Measurements from ENCODE around the gene STX8. TPM values are rescaled to one million over a fixed set of nuclear protein-coding genes. Genes with fewer than 3 reads are reported as not detected.

The STX8 gene
- total and polyA plus RNA-seq, 4 donors: 14.7 to 39.5 (median 28.7) TPM

DNA sequence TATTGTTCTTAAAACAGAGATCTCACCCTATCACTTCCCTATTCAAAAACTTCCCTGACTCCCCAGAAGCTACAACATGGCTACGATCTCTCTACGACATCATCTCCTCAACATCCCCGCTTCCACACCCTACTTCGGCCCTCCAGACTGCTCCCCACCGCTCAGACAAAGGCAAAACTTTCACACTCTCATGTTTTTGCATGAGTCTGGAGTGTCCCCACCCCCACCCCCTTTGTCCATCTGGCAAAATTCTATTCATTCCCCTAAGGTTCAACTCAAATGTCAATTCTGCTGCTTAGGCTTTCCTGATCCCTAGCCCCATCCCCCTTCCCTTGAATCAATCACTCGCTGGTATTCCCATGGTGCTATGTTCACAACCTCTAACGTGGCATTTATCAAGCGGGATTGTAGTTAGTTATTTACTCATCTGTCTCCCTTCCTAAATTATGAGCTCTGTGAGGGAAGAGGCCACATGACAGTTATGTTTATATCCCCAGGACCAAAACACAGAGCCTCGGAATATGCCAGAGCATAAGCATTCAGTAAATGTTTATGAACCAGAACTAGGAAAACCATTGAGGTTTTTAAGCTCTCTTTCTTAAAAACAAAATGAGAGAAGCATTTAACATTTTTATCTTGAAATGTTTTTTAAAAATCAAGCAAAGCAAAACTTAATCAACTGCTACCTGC, 55.9 kb downstream of the STX8 start:
- 79% methylated on average over 9 of the region's 9 CpGs for WGBS
- Histone ChIP-seq H3K4me1 (ENCODE audit: control insufficient read depth in 4 of 4, insufficient read depth in 4 of 4, low read length in 3 of 4) (no peaks in the 10 kb centered on the region), H3K27ac (ENCODE audit: low read depth in 1 of 2, low read length in 2 of 2) (no peak overlapping the region), H3K27me3 (ENCODE audit: control insufficient read depth in 4 of 4, insufficient read depth in 4 of 4, low read length in 3 of 4) (no peaks in the 10 kb centered on the region), H3K9me3 (ENCODE audit: control insufficient read depth in 4 of 4, low read length in 3 of 4) (no peaks in the 10 kb centered on the region), H3K36me3 (ENCODE audit: control insufficient read depth in 4 of 4, insufficient read depth in 3 of 4, low read depth in 1 of 4, low read length in 3 of 4) (no peaks in the 10 kb centered on the region), H3K4me3 (ENCODE audit: low read depth in 1 of 3, low read length in 3 of 3) (no peak overlapping the region), H3K9ac (ENCODE audit: low read depth in 1 of 2, low read length in 2 of 2) (no peak overlapping the region)
- DNase-seq (ENCODE audit: low spot score): no peak
- TF ChIP-seq TAF1 (conservative IDR thresholded peaks at IDR 0.05) (no peak), NR2F2 (IDR thresholded peaks at IDR 0.05) (no peak), JUND (IDR thresholded peaks at IDR 0.05) (no peak), YY1 (IDR thresholded peaks at IDR 0.05) (no peak), HNF4A (conservative IDR thresholded peaks at IDR 0.05) (no peak)

GRCh38 chr17:9517396-9517795, 58.2 kb downstream of the STX8 start:
- H3K36me3 ChIP-seq (ENCODE audit: control insufficient read depth in 4 of 4, insufficient read depth in 3 of 4, low read depth in 1 of 4, low read length in 3 of 4): no peaks in the 10 kb centered on the region
- H3K27me3 ChIP-seq (ENCODE audit: control insufficient read depth in 4 of 4, insufficient read depth in 4 of 4, low read length in 3 of 4): no peaks in the 10 kb centered on the region
- H3K27ac ChIP-seq (ENCODE audit: low read depth in 1 of 2, low read length in 2 of 2): no peak overlapping the region
- no peak overlapping the region for H3K4me3 ChIP-seq (ENCODE audit: low read depth in 1 of 3, low read length in 3 of 3)
- H3K9ac ChIP-seq (ENCODE audit: low read depth in 1 of 2, low read length in 2 of 2): no peak overlapping the region
- no peaks in the 10 kb centered on the region for H3K4me1 ChIP-seq (ENCODE audit: control insufficient read depth in 4 of 4, insufficient read depth in 4 of 4, low read length in 3 of 4)
- WGBS: 92% methylated on average over 1 of the region's 1 CpG
- H3K9me3 ChIP-seq (ENCODE audit: control insufficient read depth in 4 of 4, low read length in 3 of 4): no peaks in the 10 kb centered on the region
- no peak for TF ChIP-seq TAF1 (conservative IDR thresholded peaks at IDR 0.05)
- no peak for TF ChIP-seq FOXA2 (IDR thresholded peaks at IDR 0.05)
- TF ChIP-seq FOXA1 (IDR thresholded peaks at IDR 0.05): no peak
- no peak for TF ChIP-seq YY1 (IDR thresholded peaks at IDR 0.05)
- no peak for TF ChIP-seq MAX (IDR thresholded peaks at IDR 0.05)
- TF ChIP-seq, protein P1, sequence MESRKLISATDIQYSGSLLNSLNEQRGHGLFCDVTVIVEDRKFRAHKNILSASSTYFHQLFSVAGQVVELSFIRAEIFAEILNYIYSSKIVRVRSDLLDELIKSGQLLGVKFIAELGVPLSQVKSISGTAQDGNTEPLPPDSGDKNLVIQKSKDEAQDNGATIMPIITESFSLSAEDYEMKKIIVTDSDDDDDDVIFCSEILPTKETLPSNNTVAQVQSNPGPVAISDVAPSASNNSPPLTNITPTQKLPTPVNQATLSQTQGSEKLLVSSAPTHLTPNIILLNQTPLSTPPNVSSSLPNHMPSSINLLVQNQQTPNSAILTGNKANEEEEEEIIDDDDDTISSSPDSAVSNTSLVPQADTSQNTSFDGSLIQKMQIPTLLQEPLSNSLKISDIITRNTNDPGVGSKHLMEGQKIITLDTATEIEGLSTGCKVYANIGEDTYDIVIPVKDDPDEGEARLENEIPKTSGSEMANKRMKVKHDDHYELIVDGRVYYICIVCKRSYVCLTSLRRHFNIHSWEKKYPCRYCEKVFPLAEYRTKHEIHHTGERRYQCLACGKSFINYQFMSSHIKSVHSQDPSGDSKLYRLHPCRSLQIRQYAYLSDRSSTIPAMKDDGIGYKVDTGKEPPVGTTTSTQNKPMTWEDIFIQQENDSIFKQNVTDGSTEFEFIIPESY (IDR thresholded peaks at IDR 0.05): no peak
- TF ChIP-seq CTCF (IDR thresholded peaks at IDR 0.05; ENCODE audit: low read depth, low read length, missing input control): no peak
- no peak for TF ChIP-seq JUND (IDR thresholded peaks at IDR 0.05)
- no peak for DNase-seq (ENCODE audit: low spot score)

GRCh38 chr17:9513266-9513665, 62.4 kb downstream of the STX8 start:
- H3K27me3 ChIP-seq (ENCODE audit: control insufficient read depth in 4 of 4, insufficient read depth in 4 of 4, low read length in 3 of 4): no peaks in the 10 kb centered on the region
- no peaks in the 10 kb centered on the region for H3K4me1 ChIP-seq (ENCODE audit: control insufficient read depth in 4 of 4, insufficient read depth in 4 of 4, low read length in 3 of 4)
- H3K9me3 ChIP-seq (ENCODE audit: control insufficient read depth in 4 of 4, low read length in 3 of 4): peaks cover 0 to 2% (median 0%) of the 10 kb centered on the region in 4 donors
- H3K27ac ChIP-seq (ENCODE audit: low read depth in 1 of 2, low read length in 2 of 2): no peak overlapping the region
- no peak overlapping the region for H3K4me3 ChIP-seq (ENCODE audit: low read depth in 1 of 3, low read length in 3 of 3)
- DNase-seq (ENCODE audit: low spot score): no peak
- no peaks in the 10 kb centered on the region for H3K36me3 ChIP-seq (ENCODE audit: control insufficient read depth in 4 of 4, insufficient read depth in 3 of 4, low read depth in 1 of 4, low read length in 3 of 4)
- H3K9ac ChIP-seq (ENCODE audit: low read depth in 1 of 2, low read length in 2 of 2): no peak overlapping the region
- WGBS: 98% methylated on average over 2 of the region's 2 CpGs
- TF ChIP-seq HNF4A (conservative IDR thresholded peaks at IDR 0.05) (no peak), TAF1 (conservative IDR thresholded peaks at IDR 0.05) (no peak), RAD21 (IDR thresholded peaks at IDR 0.05) (no peak), REST (IDR thresholded peaks at IDR 0.05) (no peak), GABPA (IDR thresholded peaks at IDR 0.05 in 1 of 2, conservative IDR thresholded peaks at IDR 0.05 in 1 of 2) (no peak), NR2F2 (IDR thresholded peaks at IDR 0.05) (no peak), FOXA2 (IDR thresholded peaks at IDR 0.05) (no peak), MAX (IDR thresholded peaks at IDR 0.05) (no peak), SP1 (IDR thresholded peaks at IDR 0.05) (no peak)
- TF ChIP-seq, protein P1 (IDR thresholded peaks at IDR 0.05): no peak

Data from liver (tissue), 9 donors.